Measurements from ENCODE around the gene SAMHD1.
A peak's percentile ranks its signal among the peaks of the same experiment; 100 is the strongest.
"Not testable (repeated sequence)": the region's sequence is repeated elsewhere in the genome, so short reads cannot be mapped to it uniquely, and the experiment has no call there.

Gene SAMHD1

DNA sequence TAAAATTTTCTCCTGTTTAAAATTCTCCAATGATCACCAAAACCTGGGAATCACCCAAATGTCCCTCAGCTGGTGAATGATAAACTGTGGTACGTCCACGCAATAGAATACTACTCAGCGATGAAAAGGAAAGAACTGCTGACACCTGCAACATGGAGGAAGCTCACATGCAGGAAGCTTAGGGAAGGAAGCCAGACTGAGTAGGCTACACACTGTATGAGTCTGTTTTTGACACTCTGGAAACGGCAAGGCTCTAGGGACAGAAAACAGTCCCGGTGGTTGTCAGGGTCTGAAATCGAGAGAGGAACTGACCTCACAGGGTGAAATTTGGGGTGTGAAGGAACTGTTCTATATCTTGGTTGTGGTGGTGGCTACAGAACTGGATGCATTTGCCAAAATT is 100.7 kb downstream of the SAMHD1 start:
- DNase-seq, result no peak

DNA sequence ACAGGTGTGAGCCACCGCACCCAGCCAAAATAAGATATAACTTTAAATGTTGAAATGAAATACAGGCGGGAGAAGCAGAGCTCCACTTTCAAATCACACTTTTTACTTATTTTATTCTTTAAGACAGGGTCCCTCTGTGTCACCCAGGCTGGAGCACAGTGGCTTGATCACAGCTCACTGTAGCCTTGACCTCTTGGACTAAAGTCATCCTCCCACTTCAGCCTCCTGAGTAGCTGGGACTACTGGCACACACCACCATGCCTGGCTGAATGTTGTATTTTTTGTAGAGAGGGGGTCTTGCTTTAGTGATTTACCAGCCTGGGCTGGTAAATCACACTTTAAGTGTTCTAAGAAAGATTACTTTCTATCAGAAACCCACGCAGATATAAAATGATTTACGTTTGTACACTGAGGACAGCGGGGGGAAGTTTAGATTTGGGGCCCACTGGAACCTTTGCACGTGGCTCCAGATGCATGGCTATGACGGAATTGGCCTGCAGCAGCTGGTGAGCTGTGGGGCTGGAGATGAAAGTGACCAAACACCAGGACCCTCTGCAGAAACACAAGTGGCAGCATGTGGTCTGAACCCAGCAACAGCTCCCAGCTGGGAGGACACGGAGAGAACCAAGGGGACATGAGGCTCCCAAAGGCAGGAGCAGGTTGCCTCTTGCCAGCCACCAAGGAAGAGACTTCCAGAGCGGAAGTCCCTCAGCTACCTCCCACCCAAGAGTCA is 102.0 kb downstream of the SAMHD1 start:
- no peak for DNase-seq

- no peak for DNase-seq
These were observed 102.8 kb downstream of the SAMHD1 start for GRCh38 chr20:36848677-36849076.

DNA sequence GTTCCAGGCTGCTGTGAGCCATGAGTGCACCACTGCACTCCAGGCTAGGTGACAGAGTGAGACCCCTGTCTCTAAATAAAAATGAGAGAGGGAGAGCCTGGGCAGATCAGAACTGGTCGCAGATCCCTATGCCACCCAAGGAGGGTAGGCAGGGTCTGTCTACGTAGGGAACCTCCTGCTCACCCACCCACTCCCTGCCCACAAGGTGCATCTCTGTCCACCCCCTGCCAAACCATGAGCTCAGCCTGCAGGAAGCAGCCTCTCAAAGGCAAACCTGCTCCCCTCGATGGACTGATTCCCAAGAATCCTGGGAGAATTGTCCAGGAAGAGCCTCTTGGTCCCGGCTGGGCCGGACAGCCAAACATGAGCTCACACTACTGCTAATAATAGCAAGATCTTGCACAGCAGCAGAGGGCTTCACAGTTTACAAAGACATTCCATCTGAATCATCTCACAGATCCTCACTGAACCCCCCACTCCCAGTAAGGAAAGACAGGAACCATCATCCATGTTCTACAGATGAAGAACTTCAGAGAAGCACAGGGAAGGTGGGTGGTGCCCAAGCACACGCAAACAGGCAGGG is 103.3 kb downstream of the SAMHD1 start:
- peak; percentile 39 for DNase-seq

DNA sequence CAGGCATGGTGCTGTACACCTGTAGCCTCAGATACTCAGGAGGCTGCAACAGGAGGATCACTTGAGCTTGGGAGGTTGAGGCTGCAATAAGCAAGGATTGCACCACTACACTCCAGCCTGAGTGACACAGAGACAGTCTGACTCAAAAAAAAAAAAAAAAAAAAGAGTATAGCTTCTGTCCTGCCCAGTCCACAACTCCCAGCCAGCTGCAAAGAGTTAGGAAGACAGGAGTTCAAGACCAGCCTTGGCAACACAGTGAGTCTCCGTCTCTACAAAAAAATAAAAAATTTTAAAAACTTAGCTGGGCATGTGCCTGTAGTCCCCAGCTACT is 103.8 kb downstream of the SAMHD1 start:
- DNase-seq, result no peak

DNA sequence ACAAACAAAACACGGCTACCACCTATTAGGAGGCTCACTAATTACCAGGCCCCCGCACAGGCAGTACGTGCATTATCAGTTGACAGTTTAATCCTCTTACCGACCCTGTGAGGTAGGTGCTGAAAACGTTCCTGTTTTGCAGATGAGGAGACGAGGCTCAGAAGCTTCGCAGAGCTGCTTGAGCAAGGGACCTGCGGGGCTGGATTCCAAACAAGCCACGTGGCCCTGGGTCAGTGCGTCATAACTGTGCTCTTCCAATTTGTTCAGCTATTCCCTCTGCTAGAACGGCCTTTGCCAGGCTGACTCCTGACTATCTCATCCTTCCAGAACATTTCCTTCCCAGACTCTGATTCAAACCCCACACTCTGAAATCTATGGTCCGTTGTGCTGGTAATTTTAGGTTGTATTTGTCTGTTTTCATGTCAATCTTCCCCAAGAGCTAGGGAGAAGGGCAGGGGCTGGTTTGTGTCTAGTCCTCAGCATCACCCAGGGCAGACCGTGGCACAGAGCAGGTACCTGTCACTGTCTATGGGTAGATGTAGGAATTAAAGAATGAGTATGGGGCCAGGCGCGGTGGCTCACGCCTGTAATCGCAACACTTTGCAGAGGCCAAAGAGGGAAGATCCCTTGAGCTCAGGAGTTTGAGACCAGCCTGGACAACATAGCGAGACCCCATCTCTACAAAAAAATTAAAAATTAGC is 104.3 kb downstream of the SAMHD1 start:
- peak; percentile 29 for DNase-seq

- DNase-seq, result peak; percentile 36
These were observed 106.1 kb downstream of the SAMHD1 start for GRCh38 chr20:36845288-36845971.

- not testable (repeated sequence) for DNase-seq
These were observed 110.5 kb downstream of the SAMHD1 start for GRCh38 chr20:36841030-36841429.
